GM21447 (cell line): Measurements from ENCODE around the gene SP2.

ENCODE experiments used
- ATAC-seq: cut with Tn5 transposase; IDR thresholded peaks from one replicate; pipeline ENCODE4 v1.9.1; 2021; ENCODE audit not compliant: unreplicated experiment

SP2 gene

GRCh38 chr17:47895856-47896671 is at the start of gene SP2:
Gene SP2 (plus strand): TSS chr17:47896236. CDS start chr17:47896287, 51 bp downstream.
- peak; percentile 91 for ATAC-seq

- ATAC-seq: no peak
Measured at GRCh38 chr17:47846716-47847340, 49.2 kb upstream of the SP2 start.

- no peak for ATAC-seq
Measured at GRCh38 chr17:47847341-47848197, 48.5 kb upstream of the SP2 start.

- ATAC-seq: no peak
Measured at GRCh38 chr17:47848198-47848513, 47.9 kb upstream of the SP2 start.

- ATAC-seq: no peak
Measured at GRCh38 chr17:47850373-47850691, 45.7 kb upstream of the SP2 start.

GRCh38 chr17:47850692-47851573 is 45.1 kb upstream of the SP2 start, which contains the start of gene SP6:
Gene SP6 (minus strand): TSS chr17:47851163. CDS start chr17:47848429, 2,734 bp downstream.
- no peak for ATAC-seq

GRCh38 chr17:47851764-47852112 is 44.3 kb upstream of the SP2 start:
- ATAC-seq: no peak

GRCh38 chr17:47852113-47852949 is 43.7 kb upstream of the SP2 start:
- ATAC-seq: no peak

- no peak for ATAC-seq
Measured at GRCh38 chr17:47853616-47854015, 42.4 kb upstream of the SP2 start.

- no peak for ATAC-seq
Measured at GRCh38 chr17:47855737-47856136, 40.3 kb upstream of the SP2 start.

- no peak for ATAC-seq
Measured at GRCh38 chr17:47856830-47857229, 39.2 kb upstream of the SP2 start.

GRCh38 chr17:47857551-47858455 is 38.2 kb upstream of the SP2 start:
- ATAC-seq: no peak

- ATAC-seq: no peak
Measured at GRCh38 chr17:47860386-47860785, 35.6 kb upstream of the SP2 start.

- no peak for ATAC-seq
Measured at GRCh38 chr17:47862621-47863440, 33.2 kb upstream of the SP2 start.

GRCh38 chr17:47864791-47865216 is 31.2 kb upstream of the SP2 start:
- no peak for ATAC-seq

GRCh38 chr17:47866941-47867340 is 29.1 kb upstream of the SP2 start:
- ATAC-seq: no peak

GRCh38 chr17:47867813-47868533 is 28.1 kb upstream of the SP2 start:
- ATAC-seq: no peak
